ACHN (cell line): ENCODE data around the gene SPNS3.

ENCODE experiments used
- DNase-seq: peaks from one replicate; pipeline ENCODE4 v3.0.0-alpha.2; 2015
- in situ Hi-C: cut with HindIII; loops from 2 replicates; pipeline ENCODE4 v1.10.0; 2017; ENCODE audit warnings: low sequenced_read_pairs, low pct_ligation_motif_present, low pct_unique_long_range_greater_than_20kb

Gene SPNS3

DNA sequence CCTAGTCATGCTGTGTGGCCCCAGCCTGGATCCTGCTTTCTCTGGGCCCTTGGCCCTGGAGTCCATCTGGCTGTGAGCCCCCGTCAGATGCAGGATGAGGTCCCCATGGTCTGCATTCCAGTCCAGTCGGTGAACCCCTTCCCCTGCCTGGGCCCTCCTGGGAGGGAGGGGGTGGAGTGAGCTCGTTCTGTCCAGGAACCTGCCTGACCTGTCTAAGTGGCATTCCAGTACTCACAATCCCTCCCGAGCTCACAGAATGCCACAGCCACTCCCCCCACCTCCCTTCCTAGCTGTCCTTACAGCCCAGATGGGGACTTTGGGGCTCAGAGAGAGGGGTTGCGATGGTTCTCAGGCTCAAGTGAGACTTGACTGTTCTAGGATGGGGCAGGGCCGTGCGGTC lies 80.5 kb downstream of the SPNS3 start:
- in situ Hi-C loops = no loop called here
- DNase-seq = no peak

DNA sequence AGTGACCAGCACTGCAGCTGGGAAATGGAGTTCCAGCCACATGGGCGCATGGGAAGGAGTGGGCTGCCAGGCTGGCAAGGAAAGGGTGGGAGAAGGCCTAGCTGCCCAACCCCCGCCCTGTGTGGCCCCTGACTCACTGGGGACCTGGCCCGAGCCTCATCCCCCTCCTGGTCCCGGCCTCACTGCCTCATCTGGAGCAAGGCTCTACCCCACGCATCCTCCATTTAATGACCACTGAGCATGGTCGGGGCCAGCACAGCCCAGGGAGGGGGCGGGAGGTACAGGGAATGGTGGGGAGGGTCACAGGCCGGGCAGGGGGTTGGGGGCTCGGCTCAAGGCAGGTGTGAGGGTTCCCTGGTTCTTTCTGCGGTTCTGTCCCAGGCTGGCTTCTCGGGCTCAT lies 81.0 kb downstream of the SPNS3 start:
- DNase-seq = no peak
- in situ Hi-C loops = no loop called here

DNA sequence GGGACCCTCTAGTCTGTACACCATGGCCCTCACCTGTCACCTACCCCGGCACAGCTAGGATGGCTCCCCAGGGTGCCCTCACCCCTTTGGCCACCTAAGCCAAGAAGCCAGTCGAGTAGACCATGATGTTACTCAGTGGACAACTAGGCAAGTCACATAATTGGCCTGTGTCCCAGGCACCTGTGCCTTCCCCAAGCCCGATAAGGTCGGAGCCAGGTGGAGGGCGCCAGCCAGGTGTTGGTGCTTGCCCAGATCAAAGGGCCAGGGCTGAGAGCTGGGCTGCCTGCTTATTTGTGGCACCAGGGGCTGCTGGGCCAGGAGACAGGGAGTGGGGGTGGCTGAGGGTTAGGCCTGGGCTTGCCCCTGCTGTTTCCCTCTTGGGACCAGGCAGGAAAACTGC lies 81.8 kb downstream of the SPNS3 start:
- DNase-seq = no peak
- in situ Hi-C loops = no loop called here

DNA sequence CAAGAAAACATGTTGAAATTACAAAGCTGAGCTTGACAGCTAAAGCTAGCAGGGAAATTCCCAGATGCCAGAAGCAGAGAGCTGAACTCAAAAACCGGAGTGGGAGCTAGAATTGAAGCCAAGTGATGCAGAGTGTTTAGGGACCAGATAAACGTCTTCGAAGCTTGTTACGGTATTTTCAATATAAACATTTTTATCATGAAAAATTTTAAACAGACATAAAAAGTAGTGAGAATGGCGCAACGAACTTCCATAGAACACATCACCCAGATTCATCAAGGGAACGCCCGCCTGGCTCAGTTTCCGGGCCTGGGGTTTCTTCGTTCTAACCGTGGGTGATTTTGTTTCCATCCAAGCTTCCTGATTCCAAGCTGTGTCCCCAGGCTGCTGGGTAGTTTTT lies 83.0 kb downstream of the SPNS3 start:
- DNase-seq = no peak
- in situ Hi-C loops = no loop called here

DNA sequence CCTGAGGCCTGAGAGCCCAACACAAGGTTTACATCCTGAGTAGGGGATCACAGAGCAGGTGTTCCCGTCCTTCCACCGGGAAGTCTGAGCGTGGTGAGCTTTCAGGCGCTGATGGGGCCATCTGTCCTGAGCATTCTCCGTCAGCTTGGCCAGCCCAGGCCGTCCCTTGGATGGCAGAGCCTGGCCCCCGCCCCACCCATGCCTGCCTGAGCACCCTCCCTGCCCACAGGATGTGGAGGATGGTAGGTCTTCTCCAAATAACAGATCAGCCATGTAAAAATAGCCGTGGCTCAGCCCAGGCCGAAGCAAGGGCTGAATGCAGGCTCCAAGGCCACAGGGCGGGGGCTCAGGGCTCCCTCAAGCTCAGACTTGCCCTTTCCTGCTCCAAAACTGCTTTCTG lies 85.2 kb downstream of the SPNS3 start:
- in situ Hi-C loops = no loop called here
- no peak for DNase-seq

DNA sequence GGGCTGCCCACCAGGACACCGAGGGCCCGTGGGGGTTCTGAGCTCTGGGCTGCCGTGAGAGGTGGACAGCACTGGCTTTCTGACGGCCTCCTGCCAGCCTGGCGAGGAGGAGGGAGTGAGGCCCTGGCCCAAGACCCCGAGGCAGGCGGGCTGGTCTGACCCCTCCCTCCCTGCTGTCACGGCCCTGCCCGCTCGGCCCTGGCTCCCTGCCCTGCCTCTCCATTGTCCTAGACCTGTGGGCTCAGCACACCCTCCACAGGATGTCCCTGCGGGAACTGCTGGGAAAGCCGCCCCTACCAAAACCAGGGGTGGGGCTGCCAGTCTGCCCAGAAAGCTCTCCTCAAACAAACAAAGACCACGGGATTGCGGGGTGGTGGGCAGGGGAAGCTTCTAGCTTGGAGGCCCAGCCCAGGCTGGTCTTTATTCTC lies 85.6 kb downstream of the SPNS3 start:
- in situ Hi-C loops = no loop called here
- DNase-seq = no peak

DNA sequence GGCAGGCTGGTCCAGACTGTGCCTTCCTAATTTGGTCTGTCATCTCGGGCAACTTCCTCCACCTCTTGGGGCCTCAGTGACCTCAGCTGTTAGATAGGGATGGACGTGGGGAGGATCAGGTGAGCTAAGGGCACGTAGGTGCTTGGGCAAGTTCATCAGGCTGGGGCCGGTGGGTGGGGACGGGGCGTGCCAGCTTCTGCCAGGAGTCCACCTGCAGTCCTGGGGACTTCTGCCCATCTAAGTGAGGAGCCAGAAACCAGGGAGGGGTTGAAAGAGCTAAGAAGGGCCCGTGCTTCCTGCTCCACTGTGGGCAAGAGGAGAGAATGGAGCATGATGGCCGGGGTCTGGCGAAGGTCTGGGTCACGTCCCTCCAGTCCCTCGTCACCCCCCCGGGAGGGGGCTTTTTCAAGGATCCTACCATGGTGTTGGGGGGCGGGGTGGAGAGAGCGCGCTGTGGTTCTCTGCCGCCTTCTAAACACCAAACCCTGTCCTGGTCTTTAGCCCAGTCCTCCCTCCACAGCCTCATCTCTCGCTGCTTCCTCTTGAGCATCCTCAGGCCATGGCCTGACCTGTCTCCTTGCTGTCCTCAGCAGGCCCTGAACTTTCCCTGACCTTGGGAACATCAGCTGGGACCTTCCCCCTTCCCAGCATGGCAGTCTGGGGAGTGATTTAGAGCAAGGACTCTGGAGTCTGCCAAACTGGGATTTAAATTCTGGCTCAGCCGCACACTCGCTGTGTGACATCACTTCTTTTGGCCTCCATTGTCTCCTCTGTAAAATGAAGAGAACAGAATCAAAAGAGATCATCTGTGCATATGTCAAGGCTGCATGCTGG lies 86.5 kb downstream of the SPNS3 start:
- DNase-seq = no peak
- in situ Hi-C loops = no loop called here

DNA sequence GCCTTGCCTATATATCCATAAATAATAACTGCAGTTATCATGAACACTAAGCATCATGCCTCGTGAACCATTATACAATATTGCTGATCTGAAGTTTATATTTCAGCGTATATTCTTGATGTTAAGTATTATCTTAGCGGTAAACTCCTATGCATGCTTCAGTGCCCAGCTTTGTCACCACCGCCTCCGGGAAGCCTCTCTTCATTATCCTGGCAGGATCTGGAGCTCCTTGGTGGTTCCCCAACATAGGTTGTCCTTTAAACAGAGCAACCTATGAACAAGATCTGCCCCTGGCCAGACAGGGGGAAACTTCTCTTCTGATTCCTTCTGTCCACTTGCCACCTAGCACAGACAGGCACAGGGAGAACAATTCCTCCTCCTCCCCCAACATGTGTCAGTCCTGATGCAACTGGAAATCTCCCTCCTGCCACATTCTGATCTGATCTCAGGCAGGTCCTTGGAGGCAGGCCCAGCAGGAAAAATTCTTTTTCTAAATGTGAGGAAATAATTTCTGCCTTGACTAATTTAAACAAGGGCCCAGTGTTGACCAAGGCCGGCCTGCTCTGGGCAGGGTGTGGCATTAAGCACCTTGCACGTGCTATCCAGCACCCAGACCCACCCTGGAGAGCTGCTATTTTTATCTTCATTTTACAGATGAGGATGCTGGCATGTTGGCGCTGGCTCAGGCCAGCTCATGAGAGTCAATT lies 87.3 kb downstream of the SPNS3 start:
- no peak for DNase-seq
- in situ Hi-C loops = no loop called here

DNA sequence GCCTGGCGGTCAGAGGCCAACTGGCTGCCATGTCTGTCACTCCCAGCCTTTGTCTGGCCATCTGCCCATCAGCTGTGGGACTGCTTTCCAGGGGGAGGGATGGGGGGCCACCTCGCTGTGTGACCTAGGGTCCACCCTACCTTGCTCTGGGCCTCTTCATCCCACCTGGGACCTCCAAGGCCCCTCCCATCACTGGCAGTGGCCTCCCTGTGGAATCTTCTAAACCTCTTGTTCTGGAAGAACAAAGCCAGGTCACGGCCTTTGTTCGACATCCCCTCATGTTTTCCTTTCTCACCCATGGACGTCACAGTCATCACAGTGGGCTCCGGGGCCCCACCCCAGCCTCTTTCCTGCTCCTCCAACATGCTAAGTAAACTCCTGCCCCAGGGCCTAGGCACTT lies 88.9 kb downstream of the SPNS3 start:
- no peak for DNase-seq

DNA sequence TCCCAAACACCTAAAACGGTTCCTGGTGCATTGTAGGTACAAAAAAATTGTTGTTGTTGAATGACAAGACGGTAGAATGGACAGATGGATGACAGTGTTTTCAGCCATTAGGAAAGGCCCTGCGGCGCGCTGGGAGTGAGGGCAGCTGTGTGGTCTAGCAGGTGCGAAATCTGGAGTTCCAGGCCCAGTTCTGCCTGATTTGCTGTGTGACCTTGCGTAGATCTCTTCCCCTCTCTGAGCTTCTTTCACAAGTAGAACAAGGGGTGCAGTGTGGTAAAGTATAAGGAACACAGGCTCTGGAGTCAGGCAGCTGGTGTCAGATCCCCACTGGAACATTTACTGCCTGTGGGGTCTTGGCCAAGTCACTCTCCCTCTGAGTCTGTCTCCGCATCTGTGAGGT lies 90.2 kb downstream of the SPNS3 start:
- no peak for DNase-seq
- in situ Hi-C loops = no loop called here

More for the DNA sequence above, 88.9 kb downstream of the SPNS3 start:
- in situ Hi-C loops = no loop called here

DNA sequence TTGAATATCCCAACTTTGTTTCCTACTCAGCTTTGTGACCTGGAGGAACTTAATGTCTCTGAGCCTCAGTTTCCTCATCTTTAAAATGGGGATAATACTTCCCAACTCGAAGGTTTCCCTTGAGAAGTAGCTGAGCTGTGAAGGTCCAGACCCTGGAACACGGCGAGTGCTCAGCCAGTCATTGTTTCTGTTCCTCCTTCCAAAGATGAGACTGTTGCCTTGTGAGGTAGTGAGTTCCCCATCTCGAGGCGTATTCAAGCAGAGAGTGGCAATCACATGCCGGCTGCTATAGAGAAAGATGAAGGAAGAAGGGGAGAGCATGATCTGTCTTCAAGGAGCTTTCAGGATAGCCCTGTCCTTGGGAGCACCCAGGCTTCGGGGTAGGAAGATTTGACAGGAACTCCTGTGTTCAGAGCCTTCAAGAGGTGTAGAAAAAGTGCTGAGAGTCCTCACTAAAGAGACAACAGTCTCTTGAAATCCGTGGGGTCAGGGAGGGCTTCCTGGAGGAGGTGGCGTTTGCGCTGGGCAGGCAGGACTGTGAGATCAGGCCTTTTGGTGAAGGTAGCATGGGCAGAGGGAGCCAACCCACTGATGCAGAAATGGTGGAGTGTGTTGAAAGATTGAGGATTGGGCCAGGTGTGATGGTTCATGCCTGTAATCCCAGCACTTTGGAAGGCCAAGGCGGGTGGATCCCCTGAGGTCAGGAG lies 92.1 kb downstream of the SPNS3 start:
- DNase-seq = no peak
- in situ Hi-C loops = no loop called here

DNA sequence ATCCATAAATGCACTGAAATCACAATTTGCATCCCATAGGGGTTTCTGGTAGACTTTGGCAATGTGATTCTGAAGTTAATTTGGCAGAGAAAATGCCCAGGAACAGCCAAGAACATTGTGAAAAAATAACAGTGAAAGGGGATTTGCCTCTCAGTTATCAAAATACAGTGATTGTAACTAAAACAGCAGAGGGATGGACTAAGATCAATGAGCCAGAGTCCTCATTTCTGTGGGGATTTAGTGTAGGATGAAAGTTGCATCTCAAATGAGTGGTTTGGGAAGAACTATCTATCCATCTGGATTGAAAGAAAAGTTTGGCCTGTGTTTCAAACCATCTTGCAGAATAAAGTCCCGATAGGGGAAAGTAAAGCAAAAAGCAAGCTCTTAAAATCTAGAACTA lies 93.4 kb downstream of the SPNS3 start:
- no peak for DNase-seq
- in situ Hi-C loops = no loop called here

DNA sequence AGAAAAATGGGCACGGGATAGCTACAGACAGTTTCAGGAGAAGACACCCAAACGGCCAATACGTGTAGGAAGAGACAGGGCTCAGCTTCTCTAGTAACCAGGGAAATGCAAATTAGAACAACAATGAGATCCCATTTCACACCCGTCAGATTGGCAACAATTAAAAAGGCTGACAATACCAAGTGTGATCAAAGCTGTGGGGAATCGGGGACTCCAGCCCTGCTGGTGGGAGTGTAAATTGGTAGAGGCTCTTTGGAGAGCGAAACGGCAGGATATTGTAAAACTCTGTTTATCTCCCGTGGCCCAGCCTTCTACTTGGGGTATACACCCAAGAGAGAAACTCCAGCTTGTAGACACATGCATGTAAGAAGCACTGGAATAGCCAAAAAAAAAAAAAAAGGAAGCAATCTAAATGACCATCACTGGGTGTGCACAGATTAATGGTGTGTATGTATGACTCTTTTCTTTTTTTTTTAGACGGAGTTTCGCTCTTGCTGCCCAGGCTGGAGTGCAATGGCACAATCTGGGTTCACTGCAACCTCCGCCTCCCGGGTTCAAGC lies 93.9 kb downstream of the SPNS3 start:
- no peak for DNase-seq
- in situ Hi-C loops = no loop called here

DNA sequence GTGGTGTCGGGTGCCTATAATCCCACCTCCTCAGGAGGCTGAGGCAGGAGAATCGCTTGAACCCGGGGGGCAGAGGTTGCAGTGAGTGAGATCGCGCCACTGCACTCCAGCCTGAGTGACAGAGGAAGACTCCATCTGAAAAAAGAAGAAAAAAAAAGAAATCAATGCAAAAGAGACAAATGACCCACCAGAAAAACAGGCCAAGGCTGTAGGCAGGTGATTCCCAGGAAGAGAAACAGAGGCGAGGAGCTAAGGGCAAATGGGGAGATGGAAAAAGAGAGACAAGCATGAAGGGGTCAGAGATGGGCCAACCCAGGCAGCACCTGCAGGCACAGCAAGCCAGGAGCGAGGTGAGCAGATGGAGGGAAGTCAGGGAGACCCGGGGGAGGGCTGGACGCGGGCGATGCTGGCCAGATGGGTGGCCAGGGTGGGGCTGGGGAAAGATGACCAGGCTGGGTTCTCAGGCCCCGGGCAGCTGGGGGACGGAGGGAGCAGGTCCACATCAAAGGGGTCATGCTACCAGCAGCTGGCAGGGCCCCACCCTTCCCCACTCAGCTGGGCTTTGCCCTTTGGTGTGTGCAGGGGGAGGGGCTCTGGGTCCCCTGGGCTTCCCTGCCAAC lies 95.9 kb downstream of the SPNS3 start:
- DNase-seq = no peak
- in situ Hi-C loops = no loop called here

DNA sequence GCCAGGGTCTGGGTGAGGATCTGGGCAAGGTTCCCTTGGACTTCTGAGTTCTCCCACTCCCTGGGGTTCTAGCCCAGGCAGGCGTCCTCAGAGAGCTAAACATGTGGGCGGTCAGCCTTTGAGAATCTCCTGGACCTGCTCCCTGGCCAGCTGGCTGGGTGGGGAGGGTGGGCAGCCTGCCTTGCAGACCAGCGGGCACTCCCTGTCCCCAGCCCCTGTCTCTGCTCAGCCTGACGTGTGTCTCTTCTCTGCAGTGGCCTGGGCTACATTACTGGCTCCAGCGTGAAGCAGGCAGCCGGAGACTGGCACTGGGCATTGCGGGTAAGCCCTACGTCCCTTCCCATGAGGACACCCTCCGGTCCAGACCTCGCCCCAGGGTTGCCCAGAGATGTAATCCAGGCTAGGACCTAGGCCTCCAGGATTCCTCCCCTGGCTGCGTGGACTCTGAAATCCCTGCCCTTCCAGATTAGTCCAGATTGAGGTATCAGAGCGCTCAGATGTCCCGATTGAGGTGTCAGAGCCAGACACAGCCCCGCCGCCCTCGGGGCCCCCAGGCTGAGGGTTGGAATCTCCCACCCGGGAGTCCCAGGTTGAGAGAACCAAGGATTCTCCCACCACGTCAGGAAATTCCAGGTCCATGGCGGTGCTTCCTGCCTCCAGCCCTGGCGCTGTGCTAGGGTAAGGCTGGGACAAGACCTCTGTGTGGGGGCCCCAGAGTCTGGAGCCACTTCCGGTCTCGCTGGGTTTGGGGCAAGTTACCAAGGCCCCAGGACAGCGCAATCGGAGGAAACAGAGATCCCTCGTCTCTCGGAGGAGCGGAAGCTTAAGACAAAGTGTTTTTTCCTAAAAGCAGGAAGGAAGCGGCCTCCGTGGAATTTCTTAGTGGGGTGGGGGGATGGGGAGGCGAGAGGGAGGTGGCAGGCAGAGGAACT lies 97.3 kb downstream of the SPNS3 start:
- in situ Hi-C loops = no loop called here

DNA sequence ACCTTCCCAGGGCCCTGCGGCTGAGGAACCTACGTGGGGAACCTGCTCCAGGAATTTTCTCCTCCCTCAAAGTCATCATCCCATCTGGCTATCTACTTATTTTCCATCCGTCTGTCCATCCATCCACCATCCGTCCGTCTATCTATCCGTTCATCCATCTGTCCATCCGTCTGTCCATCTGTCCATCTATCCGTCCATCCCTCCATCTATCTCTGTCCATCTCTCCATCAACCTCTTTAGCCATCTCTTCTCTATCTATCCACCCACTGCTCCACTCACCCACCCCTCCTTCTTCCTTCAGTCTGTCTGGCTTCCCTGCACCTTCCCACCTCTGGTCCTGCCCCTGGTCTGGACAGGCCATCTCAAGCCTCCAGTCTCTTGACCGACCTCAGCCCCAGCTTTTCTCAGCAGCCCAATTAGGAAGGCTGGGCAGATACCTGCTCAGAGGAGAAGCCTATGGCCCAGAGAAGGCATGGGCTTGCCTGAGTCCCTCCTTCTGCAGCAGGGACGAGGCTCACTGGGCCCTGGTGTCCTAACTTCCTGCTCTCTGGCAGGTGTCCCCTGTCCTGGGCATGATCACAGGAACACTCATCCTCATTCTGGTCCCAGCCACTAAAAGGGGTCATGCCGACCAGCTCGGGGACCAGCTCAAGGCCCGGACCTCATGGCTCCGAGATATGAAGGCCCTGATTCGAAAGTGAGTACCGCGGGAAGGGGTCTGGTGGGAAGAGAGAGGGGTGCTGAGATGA lies 98.4 kb downstream of the SPNS3 start:
- in situ Hi-C loops = no loop called here
- DNase-seq = no peak

More for the DNA sequence above, 97.3 kb downstream of the SPNS3 start:
- no peak for DNase-seq

DNA sequence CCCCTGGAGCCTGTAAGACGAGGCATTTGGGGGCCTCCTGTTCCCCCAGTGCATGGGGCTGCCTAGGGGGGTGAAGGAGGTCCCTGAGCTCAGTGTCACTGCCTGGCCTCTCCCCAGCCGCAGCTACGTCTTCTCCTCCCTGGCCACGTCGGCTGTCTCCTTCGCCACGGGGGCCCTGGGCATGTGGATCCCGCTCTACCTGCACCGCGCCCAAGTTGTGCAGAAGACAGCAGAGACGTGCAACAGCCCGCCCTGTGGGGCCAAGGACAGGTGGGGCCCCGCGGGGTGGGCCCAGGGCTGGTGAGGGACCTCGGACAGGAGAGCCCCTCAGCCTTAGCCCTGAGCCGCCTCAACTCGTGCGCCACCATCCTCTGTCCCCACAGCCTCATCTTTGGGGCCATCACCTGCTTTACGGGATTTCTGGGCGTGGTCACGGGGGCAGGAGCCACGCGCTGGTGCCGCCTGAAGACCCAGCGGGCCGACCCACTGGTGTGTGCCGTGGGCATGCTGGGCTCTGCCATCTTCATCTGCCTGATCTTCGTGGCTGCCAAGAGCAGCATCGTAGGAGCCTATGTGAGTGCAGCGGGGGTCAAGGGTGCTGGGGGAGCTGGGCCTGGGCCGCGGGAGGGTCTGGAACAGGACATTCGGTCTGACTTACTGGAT lies 99.3 kb downstream of the SPNS3 start:
- in situ Hi-C loops = no loop called here
- DNase-seq = no peak
